ENCODE results near the gene BICD2. TPM values are rescaled to one million over a fixed set of nuclear protein-coding genes. Genes with fewer than 3 reads are reported as not detected.
A peak's percentile ranks its signal among the peaks of the same experiment; 100 is the strongest.

Gene BICD2
- total RNA-seq, 2 donors from 2014 or later: 6.2 to 9.8 TPM

GRCh38 chr9:92762781-92763708 is 1.6 kb downstream of the BICD2 start:
- Histone ChIP-seq H3K4me1 (peaks cover 9% of the 10 kb centered on the region), H3K27me3 (no peaks in the 10 kb centered on the region), H3K36me3 (no peaks in the 10 kb centered on the region), H3K27ac (peak overlapping the region; percentile 37), H3K4me3 (peak overlapping the region; percentile 99), H3K9me3 (no peaks in the 10 kb centered on the region), H3K9ac (ENCODE audit: low read depth in 2 of 2, low read length in 2 of 2) (peak overlapping the region; percentile 79 to 95)
- no peak for DNase-seq
- no peak for TF ChIP-seq CTCF (IDR thresholded peaks at IDR 0.05)
- intact Hi-C loops (cut with DNase I): no loop called here

DNA sequence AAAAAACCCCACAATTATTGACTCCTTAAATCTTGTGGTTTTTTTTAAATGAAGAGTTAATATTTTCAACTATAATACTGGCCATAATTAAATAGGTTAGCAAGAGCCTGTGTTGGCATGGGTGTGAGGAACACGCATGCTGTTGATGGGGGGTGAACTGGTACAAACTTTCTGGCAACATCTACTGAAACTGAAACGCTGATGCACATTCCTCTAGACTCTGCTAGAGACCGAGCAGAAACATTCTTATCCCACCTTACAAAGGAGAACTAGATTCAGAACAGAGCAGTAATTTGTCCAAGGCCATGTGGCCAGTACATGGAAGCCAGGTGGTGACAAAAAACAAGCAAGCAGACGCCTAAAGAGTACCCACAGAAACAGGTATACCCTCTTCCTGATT is 2.4 kb downstream of the BICD2 start:
- H3K4me1 ChIP-seq: peaks cover 9% of the 10 kb centered on the region

GRCh38 chr9:92761686-92762085 is 2.9 kb downstream of the BICD2 start:
- H3K27me3 ChIP-seq: no peaks in the 10 kb centered on the region
- intact Hi-C loops (cut with DNase I): no loop called here
- H3K27ac ChIP-seq: no peak overlapping the region
- no peaks in the 10 kb centered on the region for H3K36me3 ChIP-seq
- no peaks in the 10 kb centered on the region for H3K9me3 ChIP-seq
- H3K4me1 ChIP-seq: peaks cover 9% of the 10 kb centered on the region
- H3K4me3 ChIP-seq: no peak overlapping the region
- TF ChIP-seq CTCF (IDR thresholded peaks at IDR 0.05): no peak
- no peak for DNase-seq
- H3K9ac ChIP-seq (ENCODE audit: low read depth in 2 of 2, low read length in 2 of 2): no peak overlapping the region

More for the DNA sequence above, 2.4 kb downstream of the BICD2 start:
- Histone ChIP-seq H3K27ac (no peak overlapping the region), H3K9ac (ENCODE audit: low read depth in 2 of 2, low read length in 2 of 2) (no peak overlapping the region), H3K27me3 (no peaks in the 10 kb centered on the region), H3K9me3 (no peaks in the 10 kb centered on the region), H3K36me3 (no peaks in the 10 kb centered on the region), H3K4me3 (no peak overlapping the region)
- intact Hi-C loops (cut with DNase I): no loop called here
- no peak for TF ChIP-seq CTCF (IDR thresholded peaks at IDR 0.05)
- no peak for DNase-seq

GRCh38 chr9:92760494-92760893 is 4.1 kb downstream of the BICD2 start:
- no peak overlapping the region for H3K9ac ChIP-seq (ENCODE audit: low read depth in 2 of 2, low read length in 2 of 2)
- H3K36me3 ChIP-seq: no peaks in the 10 kb centered on the region
- intact Hi-C loops (cut with DNase I): no loop called here
- H3K4me1 ChIP-seq: peaks cover 9% of the 10 kb centered on the region
- no peaks in the 10 kb centered on the region for H3K27me3 ChIP-seq
- no peaks in the 10 kb centered on the region for H3K9me3 ChIP-seq
- H3K4me3 ChIP-seq: no peak overlapping the region
- DNase-seq: no peak
- no peak for TF ChIP-seq CTCF (IDR thresholded peaks at IDR 0.05)
- H3K27ac ChIP-seq: no peak overlapping the region

GRCh38 chr9:92760070-92760469 is 4.6 kb downstream of the BICD2 start:
- H3K27me3 ChIP-seq: no peaks in the 10 kb centered on the region
- TF ChIP-seq CTCF (IDR thresholded peaks at IDR 0.05): no peak
- H3K4me1 ChIP-seq: peaks cover 9% of the 10 kb centered on the region
- DNase-seq: no peak
- H3K4me3 ChIP-seq: no peak overlapping the region
- no peak overlapping the region for H3K27ac ChIP-seq
- no peaks in the 10 kb centered on the region for H3K36me3 ChIP-seq
- no peak overlapping the region for H3K9ac ChIP-seq (ENCODE audit: low read depth in 2 of 2, low read length in 2 of 2)
- intact Hi-C loops (cut with DNase I): no loop called here
- no peaks in the 10 kb centered on the region for H3K9me3 ChIP-seq
